HuH-7 (cell line): Measurements from ENCODE around the gene GHDC.
A peak's percentile ranks its signal among the peaks of the same experiment; 100 is the strongest.
"Not testable (repeated sequence)": the region's sequence is repeated elsewhere in the genome, so short reads cannot be mapped to it uniquely, and the experiment has no call there.

Source experiments
- DNase-seq: peaks from one replicate; pipeline ENCODE4 v3.0.0; 2011; ENCODE audit warnings: low spot score

GHDC gene

DNA sequence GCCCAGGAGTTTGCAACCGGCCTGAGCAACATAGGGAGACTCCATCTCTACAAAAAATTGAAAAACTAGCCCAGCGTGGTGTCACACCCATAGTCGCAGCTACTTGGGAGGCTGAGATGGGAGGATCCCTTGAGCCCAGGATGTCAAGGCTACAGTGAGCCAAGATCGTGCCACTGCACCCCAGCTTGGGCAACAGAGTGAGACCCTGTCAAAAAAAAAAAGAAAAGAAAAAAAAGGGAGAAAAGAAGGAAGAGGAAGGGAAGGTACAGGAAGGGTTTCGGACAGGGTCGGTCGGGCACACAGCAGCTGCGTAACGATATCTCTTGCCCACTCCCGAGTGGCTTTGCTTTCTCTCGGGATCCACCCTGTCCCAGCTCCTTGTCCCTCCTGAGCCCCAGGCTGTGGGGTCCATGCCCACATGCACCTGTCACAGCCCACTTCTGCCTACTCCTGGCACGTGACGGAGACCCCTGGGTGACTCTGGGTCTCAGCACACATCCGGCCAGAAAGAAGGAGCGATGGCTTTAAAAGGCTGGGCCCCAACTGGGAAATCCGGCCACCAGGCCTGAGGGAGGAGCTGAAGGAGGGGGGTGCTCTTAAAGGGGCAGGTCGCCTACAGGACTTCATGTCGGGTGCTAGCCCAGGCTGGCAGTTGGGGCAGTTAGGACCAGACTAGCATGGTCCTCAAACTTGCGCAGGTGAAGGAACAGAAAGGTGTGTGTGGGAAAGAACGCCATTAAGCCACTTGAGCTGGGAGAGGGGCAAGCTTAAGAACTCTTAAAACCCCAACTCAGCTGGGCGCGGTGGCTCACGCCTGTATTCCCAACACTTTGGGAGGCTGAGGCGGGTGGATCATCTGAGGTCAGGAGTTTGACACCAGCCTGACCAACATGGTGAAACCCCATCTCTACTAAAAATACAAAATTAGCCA, at the start of gene GHDC:
GHDC (minus strand) TSS at position 526 of the 931 bp plus-strand sequence. CDS start 913 bp downstream, outside the sequence.
- DNase-seq: peak; percentile 95

DNA sequence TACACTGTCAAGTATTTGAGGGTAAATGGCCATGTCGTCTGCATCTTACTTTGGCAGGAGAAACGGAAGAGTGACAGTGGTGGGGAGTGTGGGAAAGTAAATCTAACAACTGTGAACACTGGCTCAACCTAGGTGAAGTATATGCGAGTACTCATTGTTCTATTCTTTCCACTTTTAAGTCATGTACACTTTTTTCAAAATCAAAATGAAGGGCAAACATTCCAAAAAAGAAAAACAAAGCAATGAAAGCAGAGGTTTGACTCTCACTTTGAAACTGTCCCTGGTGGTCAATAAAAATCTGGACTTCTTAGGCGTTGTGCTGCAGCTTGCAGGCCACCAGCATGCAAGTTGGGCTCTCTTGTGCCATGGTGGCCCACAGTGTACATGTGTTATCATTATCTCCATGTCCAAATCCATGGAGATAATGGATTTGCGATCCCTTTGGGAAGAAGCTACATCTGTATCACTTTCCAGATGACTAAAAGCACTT, 49.2 kb upstream of the GHDC start:
- DNase-seq: no peak

GRCh38 chr17:42241871-42242270, 47.6 kb upstream of the GHDC start:
- DNase-seq: no peak

- not testable (repeated sequence) for DNase-seq
These were observed 46.6 kb upstream of the GHDC start for GRCh38 chr17:42240863-42241262.

DNA sequence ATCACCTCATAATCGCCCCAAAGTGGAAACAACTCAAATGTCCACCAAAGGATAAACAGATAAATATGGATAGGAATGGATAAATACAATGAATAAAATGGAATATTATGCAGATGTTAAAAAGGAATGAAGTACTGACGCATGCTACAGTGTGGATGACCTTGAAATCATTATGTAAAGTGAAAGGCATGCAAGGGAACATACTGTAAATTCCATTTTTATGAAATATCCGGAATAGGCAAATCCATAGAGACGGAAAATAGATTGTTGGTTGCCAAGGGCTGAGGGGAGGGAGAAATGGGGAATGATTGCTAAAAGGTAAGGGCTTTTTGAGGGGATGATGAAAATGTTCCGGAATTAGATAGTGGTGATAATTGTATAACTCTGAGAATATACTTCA, 45.9 kb upstream of the GHDC start:
- no peak for DNase-seq

DNA sequence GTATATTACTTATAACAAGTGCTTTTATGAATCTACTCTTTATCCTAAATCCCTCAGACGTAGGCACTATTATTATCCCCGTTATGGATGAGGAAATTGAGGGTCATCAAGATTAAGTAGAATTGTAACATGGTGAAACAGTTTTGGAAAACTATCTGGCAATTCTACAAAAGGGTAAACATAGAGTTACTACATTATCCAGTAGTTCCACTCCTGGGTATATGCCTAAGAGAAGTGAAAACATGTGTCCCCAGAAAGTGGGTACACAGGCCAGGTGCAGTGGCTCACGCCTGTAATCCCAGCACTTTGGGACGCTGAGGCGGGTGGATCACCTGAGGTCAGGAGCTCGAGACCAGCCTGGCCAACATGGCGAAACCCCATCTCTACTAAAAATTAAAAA, 45.3 kb upstream of the GHDC start:
- not testable (repeated sequence) for DNase-seq

GRCh38 chr17:42236760-42237159, 42.5 kb upstream of the GHDC start:
- DNase-seq: no peak

DNA sequence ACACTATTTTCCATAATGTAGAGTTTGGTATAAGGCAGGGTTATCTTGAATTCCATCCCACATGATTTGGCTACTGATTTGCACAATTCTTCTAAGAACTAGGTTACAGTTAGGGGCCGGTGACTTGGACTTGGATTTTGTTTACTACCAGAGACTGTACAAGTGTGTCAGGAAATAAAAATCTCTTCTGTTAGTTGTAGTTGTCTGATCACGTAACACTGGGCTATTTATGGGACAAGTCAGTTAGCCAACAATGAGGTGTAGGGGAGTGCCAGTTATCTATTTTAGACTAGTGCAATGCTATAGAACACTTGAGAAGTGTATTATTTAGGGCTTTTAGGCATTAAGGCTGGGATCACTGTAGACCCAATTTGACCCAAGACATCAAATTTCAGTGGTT, 39.7 kb upstream of the GHDC start:
- DNase-seq: no peak

GRCh38 chr17:42233156-42233555, 38.9 kb upstream of the GHDC start:
- no peak for DNase-seq

DNA sequence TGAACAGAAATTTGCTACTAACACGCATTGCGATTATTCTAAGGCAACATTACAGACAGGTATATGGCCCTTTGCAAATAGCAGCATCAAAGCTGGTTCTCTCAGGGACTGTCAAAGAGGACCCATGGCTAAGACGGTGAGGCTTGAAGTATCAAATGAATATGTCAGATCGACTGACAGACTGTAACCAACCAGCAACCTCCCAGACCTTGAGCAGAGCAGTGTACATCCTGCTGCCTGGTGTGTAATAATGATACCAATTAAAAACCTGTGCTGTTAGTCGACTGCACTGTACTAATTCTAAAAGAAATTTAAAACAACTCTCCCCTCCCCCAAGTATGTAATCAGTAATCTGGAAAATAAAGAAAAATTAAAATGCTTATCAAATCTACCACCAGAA, 35.9 kb upstream of the GHDC start:
- DNase-seq: no peak

DNA sequence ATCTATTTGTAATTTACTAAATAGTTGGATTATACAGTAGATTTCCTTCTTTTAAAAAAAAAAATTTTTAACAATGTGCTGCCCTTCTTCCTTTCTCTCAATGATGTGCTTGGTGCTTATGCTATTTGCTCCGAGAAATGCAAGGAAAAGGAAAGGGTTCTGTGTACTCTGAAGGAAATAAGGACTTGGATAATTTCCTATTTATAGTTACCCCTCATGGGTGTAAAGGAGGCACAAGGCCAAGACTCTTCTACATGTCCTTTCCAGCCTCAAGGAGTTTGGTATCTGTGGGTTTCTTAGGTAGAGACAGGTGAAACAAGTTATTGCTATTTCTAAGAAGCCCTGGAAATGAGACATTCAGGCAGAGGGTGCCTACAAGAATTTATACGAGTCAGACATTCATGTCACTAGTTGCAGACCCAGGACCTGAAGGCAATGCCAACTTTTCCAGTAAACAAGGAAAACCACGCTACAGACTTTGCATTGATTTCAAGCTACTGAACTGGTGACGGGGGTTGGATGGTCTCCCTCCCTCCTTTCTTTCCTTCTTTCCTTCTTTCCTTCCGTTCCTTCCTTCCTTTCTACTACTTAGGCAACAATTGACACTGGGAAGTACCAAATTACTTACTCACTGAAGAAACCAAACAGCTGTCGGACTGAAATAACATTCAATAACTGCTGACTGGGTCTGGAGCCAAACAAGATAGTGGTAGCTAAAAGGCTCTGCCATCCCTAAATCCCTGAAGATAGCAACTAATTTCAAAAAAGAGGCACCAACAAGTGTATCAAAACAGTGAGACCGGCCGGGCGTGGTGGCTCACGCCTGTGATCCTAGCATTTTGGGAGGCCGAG, 33.8 kb upstream of the GHDC start:
- no peak for DNase-seq

GRCh38 chr17:42225646-42226045, 31.4 kb upstream of the GHDC start:
- DNase-seq: no peak

DNA sequence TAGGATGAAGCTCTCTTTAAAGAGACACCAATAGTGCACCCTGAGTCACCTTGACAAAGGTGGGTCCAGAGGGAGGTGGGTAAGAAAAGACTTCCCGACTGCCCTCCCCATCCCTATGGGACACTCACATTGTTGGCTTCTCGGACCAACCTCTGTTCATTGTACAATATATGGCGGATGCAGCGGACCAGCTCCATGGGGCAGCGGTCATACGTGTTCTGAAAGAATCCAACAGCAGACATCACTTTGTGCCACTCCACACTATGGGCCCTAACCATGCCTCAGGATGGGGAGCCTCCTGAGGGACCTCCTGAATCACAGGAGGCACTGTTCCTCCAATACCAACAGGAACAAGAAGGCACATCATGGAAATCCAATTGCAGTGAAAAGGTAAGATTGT, 30.4 kb upstream of the GHDC start:
- no peak for DNase-seq

- peak; percentile 76 for DNase-seq
These were observed 27.8 kb upstream of the GHDC start for GRCh38 chr17:42221886-42222745.

GRCh38 chr17:42219280-42219679, 25.0 kb upstream of the GHDC start:
- not testable (repeated sequence) for DNase-seq

- no peak for DNase-seq
These were observed 19.9 kb upstream of the GHDC start for GRCh38 chr17:42214156-42214555.

DNA sequence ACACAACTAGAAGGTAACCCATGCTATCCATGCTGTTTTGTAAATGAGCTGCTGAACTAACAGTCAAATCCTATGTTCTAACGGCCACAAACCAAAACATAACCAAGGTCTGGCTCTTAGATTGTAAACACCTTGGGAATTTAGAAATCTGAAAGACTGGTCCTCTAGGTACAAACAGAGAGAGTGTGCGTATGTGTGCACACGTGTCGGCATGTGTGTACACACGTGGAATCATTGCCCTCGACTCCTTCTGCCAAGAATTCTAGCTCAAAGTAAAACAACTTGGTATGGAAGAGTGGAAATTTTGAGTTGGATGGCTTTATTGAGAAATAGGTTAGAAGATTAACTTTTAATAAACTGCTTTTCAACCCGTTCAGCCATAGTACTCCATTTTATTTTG, 18.1 kb upstream of the GHDC start:
- no peak for DNase-seq

DNA sequence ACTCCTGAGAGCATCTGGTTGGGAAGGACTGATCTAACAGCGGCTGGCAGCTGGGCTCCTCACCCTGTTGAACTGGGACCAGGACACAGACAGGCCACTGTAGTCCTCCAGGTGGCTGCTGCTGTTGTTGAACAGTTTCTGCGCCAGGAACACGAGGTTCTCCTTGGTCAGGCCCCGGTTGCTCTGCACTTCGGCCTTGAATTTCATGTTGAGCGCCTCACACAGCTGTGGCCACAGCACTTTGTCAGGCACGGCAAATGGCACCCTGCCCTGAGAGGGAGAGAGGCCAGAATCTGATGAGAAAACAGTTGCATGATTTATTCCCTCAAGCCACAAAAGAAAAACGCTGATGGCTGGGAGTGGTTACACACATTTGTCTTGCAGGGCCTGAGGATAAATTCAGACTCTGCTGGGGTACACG, 17.6 kb upstream of the GHDC start:
- DNase-seq: not testable (repeated sequence)

DNA sequence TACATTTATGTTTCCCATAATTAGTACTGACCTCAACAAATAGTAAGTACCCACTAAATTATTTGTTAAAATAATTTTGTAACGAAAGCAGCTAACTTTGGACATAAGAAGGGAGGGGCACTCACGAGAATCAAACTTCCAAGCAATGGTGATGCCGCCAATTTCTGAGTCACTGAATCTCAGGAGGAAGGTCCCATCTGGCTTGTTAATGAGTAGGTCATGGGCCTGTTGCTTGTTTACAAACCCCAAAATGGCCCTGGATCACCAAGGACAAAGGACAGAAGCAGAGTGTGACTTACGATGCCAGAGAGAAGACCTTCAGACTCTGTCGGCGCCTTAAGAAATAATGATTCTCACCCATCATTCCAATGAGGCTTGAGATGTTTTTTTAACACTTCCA, 15.8 kb upstream of the GHDC start:
- DNase-seq: no peak

GRCh38 chr17:42206153-42206612, 11.9 kb upstream of the GHDC start:
- DNase-seq: not testable (repeated sequence)

DNA sequence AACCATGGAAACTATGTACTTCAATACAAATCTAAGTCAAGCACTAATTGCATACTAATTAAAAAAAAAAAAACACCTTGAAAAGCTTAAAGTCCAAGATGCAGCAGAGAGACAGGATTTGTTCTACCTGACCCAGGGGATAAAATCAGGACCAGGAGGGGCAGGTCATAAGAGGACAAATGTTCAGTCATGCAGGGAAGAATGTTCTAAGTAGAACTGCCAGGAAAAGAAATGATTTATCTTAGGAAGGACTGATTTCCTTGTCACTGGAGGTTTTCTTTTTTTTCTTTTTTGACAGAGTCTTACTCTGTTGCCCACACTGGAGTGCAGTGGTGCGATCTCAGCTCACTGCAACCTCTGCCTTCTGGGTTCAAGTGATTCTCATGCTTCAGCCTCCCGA, 9.1 kb upstream of the GHDC start:
- DNase-seq: no peak

DNA sequence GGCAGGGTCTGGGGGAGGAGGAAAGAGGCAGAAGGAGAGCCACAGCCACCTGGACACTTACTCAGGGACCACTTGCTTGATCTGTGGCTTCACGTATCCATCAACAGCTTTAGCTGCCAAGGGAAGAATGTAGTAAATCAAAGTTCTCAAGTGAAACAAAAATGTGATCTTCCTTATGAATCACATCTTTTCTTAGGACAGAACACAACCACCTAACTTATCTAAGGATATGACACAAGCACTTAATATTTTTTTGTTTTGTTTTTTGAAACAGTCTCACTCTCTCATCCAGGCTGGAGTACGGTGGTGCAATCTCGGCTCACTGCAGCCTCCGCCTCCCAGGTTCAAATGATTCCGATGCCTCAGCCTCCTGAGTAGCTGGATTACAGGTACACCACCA, 8.4 kb upstream of the GHDC start:
- DNase-seq: no peak
